Fibroblast of lung (primary cell): ENCODE results near the gene KLC4. TPM values are rescaled to one million over a fixed set of nuclear protein-coding genes. Genes with fewer than 3 reads are reported as not detected.

ENCODE experiments used
- DNase-seq, 2 donors: peaks; one replicate each; pipeline versions ENCODE4 v3.0.0 to v3.0.0-alpha.2; 2010; ENCODE audit warnings: low read depth in 2 of 2
- H2AFZ ChIP-seq: 2 replicates; pipeline ENCODE4 v1.5.1; 2012; ENCODE audit warnings: low read length, control low read depth, inconsistent platforms
- H3K27ac ChIP-seq: 2 replicates; pipeline ENCODE4 v1.5.1; 2011; ENCODE audit warnings: low read length, control low read depth; ENCODE audit not compliant: insufficient read depth
- H3K27me3 ChIP-seq: 2 replicates; pipeline ENCODE4 v1.5.1; 2011; ENCODE audit warnings: mild to moderate bottlenecking, low read length; ENCODE audit not compliant: control insufficient read depth, insufficient read depth
- H3K36me3 ChIP-seq: 2 replicates; pipeline ENCODE4 v1.5.1; 2011; ENCODE audit warnings: low read length; ENCODE audit not compliant: control insufficient read depth, insufficient read depth
- H3K4me1 ChIP-seq: 2 replicates; pipeline ENCODE4 v1.5.1; 2011; ENCODE audit warnings: low read length; ENCODE audit not compliant: control insufficient read depth, insufficient read depth; ENCODE audit errors: extremely low read depth
- H3K4me2 ChIP-seq: 2 replicates; pipeline ENCODE4 v1.5.1; 2011; ENCODE audit warnings: low read length, control low read depth; ENCODE audit not compliant: insufficient read depth; ENCODE audit errors: extremely low read depth
- H3K4me3 ChIP-seq, 4 experiments: fragments of 200-600 bp in 1 of 4; sonication (generic) in 1 of 4; replicated peaks in 1 of 4; 2 replicates each; pipeline ENCODE4 v1.5.1; 2011 to 2016; ENCODE audit warnings: low read length in 4 of 4, low read depth in 3 of 4, mild to moderate bottlenecking in 3 of 4, control low read depth in 2 of 4, inconsistent platforms in 1 of 4, mixed read lengths in 1 of 4; ENCODE audit not compliant: insufficient read depth in 1 of 4; ENCODE audit errors: control extremely low read depth in 1 of 4
- H3K79me2 ChIP-seq: 2 replicates; pipeline ENCODE4 v1.5.1; 2012; ENCODE audit warnings: mild to moderate bottlenecking, low read length, inconsistent platforms; ENCODE audit not compliant: control insufficient read depth, insufficient read depth
- H3K9ac ChIP-seq: 2 replicates; pipeline ENCODE4 v1.5.1; 2011; ENCODE audit warnings: mild to moderate bottlenecking, low read length, control low read depth; ENCODE audit not compliant: insufficient read depth
- H3K9me3 ChIP-seq: 2 replicates; pipeline ENCODE4 v1.5.1; 2012; ENCODE audit warnings: low read depth, low read length; ENCODE audit not compliant: control insufficient read depth, insufficient read depth
- H4K20me1 ChIP-seq: 2 replicates; pipeline ENCODE4 v1.5.1; 2011; ENCODE audit warnings: low read length; ENCODE audit not compliant: control insufficient read depth, insufficient read depth; ENCODE audit errors: extremely low read depth
- EZH2 ChIP-seq: IDR thresholded peaks from 2 replicates; pipeline ENCODE4 v1.5.1; 2012; ENCODE audit warnings: low read length, control low read depth, mild to moderate bottlenecking; ENCODE audit errors: missing control alignments
- polyA plus RNA-seq, 2 donors: library from polyadenylated mRNA; depleted of rRNA in 1 of 2; stranded (reverse) in 1 of 2; unstranded in 1 of 2; fragments of >200 nt; gene quantifications; 2 replicates each; pipeline ENCODE4 v1.2.1, GENCODE V29; 2011 to 2012; ENCODE audit warnings: missing spikeins in 1 of 2
- total RNA-seq: library from RNA; depleted of rRNA; stranded (reverse); fragments of >200 nt; gene quantifications from 2 replicates; pipeline ENCODE4 v1.2.1, GENCODE V29; 2014
- TF ChIP-seq, protein P1 (sequence below), 2 donors: IDR thresholded peaks in 1 of 2; conservative IDR thresholded peaks in 1 of 2; 1 replicate in 1 of 2; 2 replicates in 1 of 2; pipeline ENCODE4 v1.5.1; 2011 to 2012; ENCODE audit warnings: low read length in 2 of 2, control low read depth in 1 of 2, inconsistent platforms in 1 of 2, low read depth in 1 of 2, mild to moderate bottlenecking in 1 of 2

Gene KLC4
- total and polyA plus RNA-seq, 2 donors (not counting 1 experiment from before 2014, with no cell fraction given): 7.2 to 22.5 TPM

DNA sequence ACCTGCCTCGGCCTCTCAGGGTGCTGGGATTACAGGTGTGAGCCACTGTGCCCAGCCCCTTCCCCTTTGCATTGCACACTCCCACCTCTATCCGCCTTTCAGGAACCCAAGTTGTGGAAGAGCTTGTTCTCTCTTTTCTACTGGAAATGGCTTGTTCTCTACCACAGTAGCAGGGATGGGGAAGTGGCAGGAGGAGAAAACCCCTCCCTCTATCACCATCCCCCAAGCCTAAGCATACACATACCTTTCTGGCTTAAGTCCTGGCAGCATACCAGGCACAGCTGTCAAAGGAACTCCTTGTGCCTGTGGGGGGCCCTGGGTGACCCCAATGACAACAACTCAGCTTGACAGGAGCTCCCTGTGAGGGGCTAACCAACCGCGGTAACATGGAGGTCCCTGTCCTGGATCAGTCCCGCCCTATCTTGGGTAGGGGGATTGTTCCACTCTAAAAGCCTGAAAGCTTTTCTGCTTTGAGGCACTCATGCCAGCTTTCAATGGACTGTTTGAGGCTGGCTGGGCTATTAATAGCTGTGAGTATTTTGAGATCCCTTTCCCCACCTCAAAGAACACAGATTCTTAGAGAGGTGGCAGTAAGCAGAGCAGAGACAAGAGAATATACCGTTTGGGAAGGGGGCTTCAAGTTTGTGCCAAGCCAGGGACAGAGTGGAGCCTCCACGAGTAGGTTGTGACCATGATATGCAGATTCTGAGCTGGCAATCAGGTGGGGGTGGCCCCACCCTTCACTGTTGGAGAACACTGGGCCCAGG, 43.1 kb upstream of the KLC4 start:
- H3K9ac ChIP-seq: no peak overlapping the region
- H3K4me3 ChIP-seq: peak overlapping the region in 1 of 4 experiments; percentile 20
- no peaks in the 10 kb centered on the region for H3K9me3 ChIP-seq
- H4K20me1 ChIP-seq: no peaks in the 10 kb centered on the region
- peaks cover 27% of the 10 kb centered on the region for H3K4me1 ChIP-seq
- peaks cover 27% of the 10 kb centered on the region for H3K36me3 ChIP-seq
- TF ChIP-seq, protein P1, sequence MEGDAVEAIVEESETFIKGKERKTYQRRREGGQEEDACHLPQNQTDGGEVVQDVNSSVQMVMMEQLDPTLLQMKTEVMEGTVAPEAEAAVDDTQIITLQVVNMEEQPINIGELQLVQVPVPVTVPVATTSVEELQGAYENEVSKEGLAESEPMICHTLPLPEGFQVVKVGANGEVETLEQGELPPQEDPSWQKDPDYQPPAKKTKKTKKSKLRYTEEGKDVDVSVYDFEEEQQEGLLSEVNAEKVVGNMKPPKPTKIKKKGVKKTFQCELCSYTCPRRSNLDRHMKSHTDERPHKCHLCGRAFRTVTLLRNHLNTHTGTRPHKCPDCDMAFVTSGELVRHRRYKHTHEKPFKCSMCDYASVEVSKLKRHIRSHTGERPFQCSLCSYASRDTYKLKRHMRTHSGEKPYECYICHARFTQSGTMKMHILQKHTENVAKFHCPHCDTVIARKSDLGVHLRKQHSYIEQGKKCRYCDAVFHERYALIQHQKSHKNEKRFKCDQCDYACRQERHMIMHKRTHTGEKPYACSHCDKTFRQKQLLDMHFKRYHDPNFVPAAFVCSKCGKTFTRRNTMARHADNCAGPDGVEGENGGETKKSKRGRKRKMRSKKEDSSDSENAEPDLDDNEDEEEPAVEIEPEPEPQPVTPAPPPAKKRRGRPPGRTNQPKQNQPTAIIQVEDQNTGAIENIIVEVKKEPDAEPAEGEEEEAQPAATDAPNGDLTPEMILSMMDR (conservative IDR thresholded peaks at IDR 0.05 in 1 of 2, IDR thresholded peaks at IDR 0.05 in 1 of 2; ENCODE audit: low read depth in 1 of 2, low read length in 2 of 2): no peak
- TF ChIP-seq EZH2: no peak
- H3K27me3 ChIP-seq: no peaks in the 10 kb centered on the region
- H3K4me2 ChIP-seq: peak overlapping the region; percentile 27
- H3K27ac ChIP-seq: no peak overlapping the region
- H2AFZ ChIP-seq: no peak overlapping the region
- DNase-seq: no peak
- peaks cover 47% of the 10 kb centered on the region for H3K79me2 ChIP-seq

DNA sequence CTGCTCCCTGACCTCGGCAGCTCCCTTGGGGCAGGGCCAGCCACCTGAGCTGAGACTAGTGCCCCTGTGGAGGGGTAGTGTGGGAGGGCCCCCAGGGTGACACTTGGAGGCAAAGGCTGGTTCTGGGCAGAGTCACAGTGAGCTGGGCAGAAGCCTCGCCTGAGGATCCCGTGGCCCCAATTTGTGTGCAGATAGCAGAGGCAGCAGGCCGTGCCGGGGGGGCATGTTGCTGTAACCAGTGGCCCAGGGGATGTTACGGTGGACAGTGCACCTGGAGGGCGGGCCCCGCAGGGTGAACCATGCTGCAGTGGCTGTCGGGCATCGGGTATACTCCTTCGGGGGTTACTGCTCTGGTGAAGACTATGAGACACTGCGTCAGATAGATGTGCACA, 42.5 kb upstream of the KLC4 start:
- Histone ChIP-seq H3K27me3 (no peaks in the 10 kb centered on the region), H3K4me3 (peak overlapping the region in 1 of 4 experiments; percentile 20), H4K20me1 (no peaks in the 10 kb centered on the region), H2AFZ (no peak overlapping the region), H3K9ac (no peak overlapping the region), H3K36me3 (peaks cover 24% of the 10 kb centered on the region), H3K4me2 (peak overlapping the region; percentile 27), H3K9me3 (no peaks in the 10 kb centered on the region), H3K4me1 (peaks cover 27% of the 10 kb centered on the region), H3K79me2 (peaks cover 50% of the 10 kb centered on the region), H3K27ac (no peak overlapping the region)
- no peak for DNase-seq
- TF ChIP-seq, protein P1 (conservative IDR thresholded peaks at IDR 0.05 in 1 of 2, IDR thresholded peaks at IDR 0.05 in 1 of 2; ENCODE audit: low read depth in 1 of 2, low read length in 2 of 2): no peak
- no peak for TF ChIP-seq EZH2

DNA sequence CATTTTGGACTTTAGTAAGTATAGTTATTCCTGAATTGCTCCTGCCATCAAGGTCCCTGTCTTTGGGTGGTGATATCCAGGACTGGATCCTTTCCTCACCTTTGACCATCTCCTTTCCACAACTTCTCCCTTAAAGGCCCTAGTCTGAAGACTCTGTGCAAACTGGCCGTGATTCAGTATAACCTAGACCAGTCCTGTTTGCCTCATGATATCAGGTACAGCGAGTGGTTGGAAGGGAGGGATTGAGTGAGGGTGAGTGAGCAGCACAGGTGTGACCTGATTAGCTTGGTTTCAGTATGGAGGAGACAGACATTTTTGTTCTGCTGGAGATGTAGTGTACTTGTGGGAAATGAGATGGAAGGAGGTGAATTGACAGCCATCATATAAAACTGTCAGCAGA, 40.3 kb upstream of the KLC4 start:
- no peak for TF ChIP-seq EZH2
- TF ChIP-seq, protein P1 (conservative IDR thresholded peaks at IDR 0.05 in 1 of 2, IDR thresholded peaks at IDR 0.05 in 1 of 2; ENCODE audit: low read depth in 1 of 2, low read length in 2 of 2): no peak
- H3K9ac ChIP-seq: no peak overlapping the region
- H3K79me2 ChIP-seq: peaks cover 58% of the 10 kb centered on the region
- no peak for DNase-seq
- peaks cover 20% of the 10 kb centered on the region for H3K4me1 ChIP-seq
- H3K27ac ChIP-seq: no peak overlapping the region
- H3K9me3 ChIP-seq: no peaks in the 10 kb centered on the region
- H3K4me2 ChIP-seq: no peak overlapping the region
- no peaks in the 10 kb centered on the region for H4K20me1 ChIP-seq
- no peak overlapping the region for H2AFZ ChIP-seq
- no peaks in the 10 kb centered on the region for H3K27me3 ChIP-seq
- peaks cover 26% of the 10 kb centered on the region for H3K36me3 ChIP-seq
- H3K4me3 ChIP-seq: no peak overlapping the region
